HG03521 (cell line): ENCODE data around the gene OTOF.

Source experiments
- ATAC-seq: cut with Tn5 transposase; IDR thresholded peaks from one replicate; pipeline ENCODE4 v1.9.1; 2021; ENCODE audit warnings: mild to moderate bottlenecking, moderate library complexity; ENCODE audit not compliant: unreplicated experiment

Gene OTOF

DNA sequence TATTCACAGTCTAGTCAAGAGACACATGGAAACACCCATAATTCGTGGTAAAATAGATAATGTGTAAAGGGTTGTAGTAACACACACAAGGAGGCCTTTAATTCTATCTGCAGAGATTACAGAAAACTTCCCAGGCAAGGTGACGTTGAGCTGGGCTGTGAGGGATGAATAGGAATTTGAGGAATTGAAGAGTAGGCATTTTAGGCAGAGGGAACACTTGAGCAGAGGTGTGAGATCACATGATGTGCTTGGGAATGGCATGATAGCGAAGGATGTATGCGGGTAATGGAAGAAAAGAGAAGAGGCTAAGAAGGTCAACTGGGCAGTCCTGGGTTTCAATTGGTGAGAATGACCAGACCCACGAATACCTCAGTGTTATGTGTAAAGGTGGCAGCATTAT lies 56.0 kb downstream of the OTOF start:
- no peak for ATAC-seq

DNA sequence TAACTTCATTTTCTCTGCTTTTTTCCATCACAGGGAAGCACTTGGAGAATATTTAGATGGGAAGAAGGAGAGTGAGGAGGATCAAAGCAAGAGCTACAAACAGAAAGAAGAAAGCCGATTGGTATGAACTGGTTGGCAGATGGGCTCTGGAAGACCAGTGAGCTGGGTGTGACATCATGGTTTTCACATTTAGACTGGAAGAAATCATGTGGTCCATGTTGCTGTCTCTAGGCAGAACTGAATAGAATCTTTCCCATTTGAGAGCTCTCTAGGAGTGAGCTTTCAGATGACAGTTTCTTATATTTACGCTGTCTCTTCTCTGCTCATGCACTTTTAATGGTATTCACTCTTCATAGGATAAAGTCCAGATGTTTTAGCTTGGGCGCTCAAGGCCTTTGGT lies 63.6 kb downstream of the OTOF start:
- no peak for ATAC-seq

DNA sequence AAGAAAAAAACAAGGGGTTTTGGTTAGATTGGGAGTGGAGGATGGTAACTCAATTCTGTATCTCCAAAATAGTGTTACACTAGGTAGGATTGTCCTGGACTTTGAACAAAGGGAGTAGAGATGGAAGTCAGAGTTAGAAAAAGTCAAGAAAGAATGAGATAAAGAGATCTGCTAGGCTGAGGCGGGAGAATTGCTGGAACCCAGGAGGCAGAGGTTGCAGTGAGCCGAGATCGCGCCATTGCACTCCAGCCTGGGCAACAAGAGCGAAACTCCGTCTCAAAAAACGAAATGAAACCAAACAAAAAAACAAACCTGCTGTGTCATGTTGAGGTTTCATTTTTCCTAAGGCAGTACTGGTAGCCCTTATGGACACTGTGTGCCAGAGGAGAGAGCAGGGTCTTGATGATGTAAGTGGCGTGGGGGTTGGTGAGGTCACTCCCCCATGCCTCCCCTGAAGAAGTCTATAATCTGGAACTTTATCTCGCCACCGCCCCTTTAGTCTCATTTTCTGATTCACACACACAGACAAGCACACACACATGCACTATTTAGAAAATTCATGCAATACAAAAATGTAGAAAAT lies 65.7 kb downstream of the OTOF start:
- no peak for ATAC-seq

GRCh38 chr2:26411419-26411818 lies 66.5 kb downstream of the OTOF start:
- no peak for ATAC-seq

DNA sequence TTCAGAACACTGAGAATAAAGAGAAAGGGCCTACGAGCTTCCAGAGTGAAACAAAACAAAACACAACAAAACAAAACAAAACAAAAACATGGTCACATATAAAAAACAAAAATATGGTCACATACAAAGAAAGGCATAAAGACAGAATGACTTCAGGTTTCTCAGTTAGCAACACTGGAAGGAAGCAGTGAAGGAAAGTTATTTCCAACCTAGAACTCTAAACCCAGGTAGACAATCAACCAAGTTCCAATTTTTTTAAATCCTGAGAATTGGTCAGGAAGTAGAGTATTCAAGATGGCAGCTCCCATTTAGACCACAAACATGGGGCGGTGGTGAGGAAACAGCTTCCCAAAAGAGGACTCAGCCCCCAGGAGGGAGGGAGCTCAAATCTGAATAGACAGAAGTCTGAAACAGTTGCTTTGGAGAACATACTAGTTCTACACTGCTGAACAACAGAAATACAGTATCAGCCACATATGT lies 67.1 kb downstream of the OTOF start:
- ATAC-seq = no peak

DNA sequence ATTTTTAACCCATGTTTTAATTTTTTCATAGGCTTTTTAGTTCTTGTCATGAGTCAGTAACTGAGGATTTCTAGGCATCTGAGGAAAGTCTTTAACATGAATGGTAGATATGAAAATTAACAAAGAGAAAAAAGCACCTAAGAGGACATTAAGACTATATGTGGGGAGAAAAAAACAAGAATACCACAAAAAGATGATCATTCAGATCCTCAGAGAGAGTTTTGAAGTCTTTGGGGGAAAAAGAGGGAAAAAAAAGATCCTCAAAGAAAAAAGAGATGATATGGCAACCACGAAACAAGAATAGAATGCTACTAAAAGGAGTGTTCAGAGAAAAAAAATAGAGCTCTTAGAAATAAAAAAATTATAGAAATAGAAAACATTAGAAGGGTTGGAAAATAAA lies 68.1 kb downstream of the OTOF start:
- no peak for ATAC-seq

- ATAC-seq = no peak
Measured at GRCh38 chr2:26407526-26407925, 70.4 kb downstream of the OTOF start.
